HepG2 (cell line): Measurements from ENCODE around the gene MYOZ3. TPM values are rescaled to one million over a fixed set of nuclear protein-coding genes. Genes with fewer than 3 reads are reported as not detected.

Source experiments
- ATAC-seq: fragments of 200-7000 bp; cut with Tn5 transposase; 3 replicates; pipeline ENCODE4 v1.9.1; 2020; ENCODE audit warnings: mild to moderate bottlenecking, moderate library complexity
- BruUV-seq: library from RNA; stranded (reverse); fragments of 400-500 nt; replicated peaks from 2 replicates; lab custom pipeline; 2021; lab: Mats Ljungman, UMichigan
- CTCF ChIA-PET: fragments of 300-600 bp; formaldehyde crosslinking; extraction: SDS; loops from one replicate; lab custom pipeline; 2021; ENCODE audit warnings: low total read pairs, inconsistent platforms, low intra/inter-chr PET ratio; lab: Yijun Ruan, JAX
- POLR2A ChIA-PET: fragments of 350-600 bp; sonication (Branson Sonifier 250); formaldehyde crosslinking; loops from one replicate; lab custom pipeline; 2020; ENCODE audit warnings: antibody characterized with exemption, inconsistent platforms; lab: Yijun Ruan, JAX
- DNase-seq: peaks from one replicate; pipeline ENCODE4 v3.0.0-alpha.2; 2015; ENCODE audit warnings: low spot score
- FAIRE-seq: peaks from 3 replicates; lab custom pipeline; 2011; peaks lifted over from hg19 to GRCh38; lab: Jason Lieb, UNC
- H2AFZ ChIP-seq: one replicate; pipeline ENCODE4 v1.6.1; 2011; ENCODE audit warnings: low read length, inconsistent platforms
- H3K27ac ChIP-seq: fragments of 300-600 bp; 3 replicates; pipeline ENCODE4 v1.8.0; 2011; ENCODE audit warnings: mixed run types, mild to moderate bottlenecking, mixed read lengths, low read length, inconsistent platforms; ENCODE audit not compliant: insufficient read depth; ENCODE audit errors: extremely low read length
- H3K27me3 ChIP-seq, 2 experiments: fragments of 200-600 bp in 1 of 2; 2 replicates in 1 of 2; 3 replicates in 1 of 2; pipeline versions ENCODE4 v1.6.0 to v1.8.0; 2011; ENCODE audit warnings: low read length in 2 of 2, mild to moderate bottlenecking in 2 of 2, moderate library complexity in 2 of 2, inconsistent platforms in 1 of 2; ENCODE audit not compliant: insufficient read depth in 2 of 2, control insufficient read depth in 1 of 2
- H3K36me3 ChIP-seq, 2 experiments: fragments of 200-600 bp in 1 of 2; replicated peaks in 1 of 2; 2 replicates in 1 of 2; 3 replicates in 1 of 2; pipeline versions ENCODE4 v1.5.1 to v1.8.0; 2011; ENCODE audit warnings: low read length in 2 of 2, inconsistent platforms in 1 of 2; ENCODE audit not compliant: insufficient read depth in 2 of 2, control insufficient read depth in 1 of 2
- H3K4me1 ChIP-seq: 2 replicates; pipeline ENCODE4 v1.5.1; 2012; ENCODE audit warnings: low read length, inconsistent platforms; ENCODE audit not compliant: insufficient read depth
- H3K4me2 ChIP-seq: 2 replicates; pipeline ENCODE4 v1.6.0; 2011; ENCODE audit warnings: low read depth, low read length, inconsistent platforms
- H3K4me3 ChIP-seq, 3 experiments: fragments of 200-600 bp in 1 of 3; sonication (generic), shearing (Covaris generic) in 1 of 3; replicated peaks in 1 of 3; 2 replicates each; pipeline ENCODE4 v1.5.1; 2011 to 2016; ENCODE audit warnings: low read length in 3 of 3, inconsistent platforms in 2 of 3, low read depth in 2 of 3, mild to moderate bottlenecking in 2 of 3, control low read depth in 1 of 3, mixed read lengths in 1 of 3; ENCODE audit not compliant: insufficient read depth in 1 of 3
- H3K79me2 ChIP-seq: one replicate; pipeline ENCODE4 v1.6.1; 2011; ENCODE audit warnings: low read length, inconsistent platforms; ENCODE audit not compliant: insufficient read depth
- H3K9ac ChIP-seq: 2 replicates; pipeline ENCODE4 v1.6.0; 2011; ENCODE audit warnings: mild to moderate bottlenecking, low read depth, low read length, inconsistent platforms; ENCODE audit not compliant: insufficient read depth
- H3K9me3 ChIP-seq: 2 replicates; pipeline ENCODE4 v1.5.1; 2012; ENCODE audit warnings: mild to moderate bottlenecking, low read length
- H4K20me1 ChIP-seq: 2 replicates; pipeline ENCODE4 v1.6.0; 2011; ENCODE audit warnings: inconsistent platforms, mild to moderate bottlenecking, low read length, moderate library complexity; ENCODE audit not compliant: insufficient read depth
- ARNT2 ChIP-seq: sonication (generic); formaldehyde crosslinking; IDR thresholded peaks from 2 replicates; pipeline ENCODE4 v1.8.0; 2022; ENCODE audit warnings: mild to moderate bottlenecking, low read depth, missing genetic modification reagents, moderate library complexity
- NR2C2 ChIP-seq: sonication (generic); formaldehyde crosslinking; IDR thresholded peaks from 2 replicates; pipeline ENCODE4 v1.4.0; 2020; ENCODE audit warnings: missing genetic modification reagents, mild to moderate bottlenecking, moderate library complexity, borderline replicate concordance
- PHB2 ChIP-seq: fragments of 450-650 bp; IDR thresholded peaks from 2 replicates; pipeline ENCODE4 v1.6.1; 2018; ENCODE audit not compliant: partially characterized antibody
- SRSF4 ChIP-seq: fragments of 200-400 bp; formaldehyde crosslinking; IDR thresholded peaks from one replicate; pipeline ENCODE4 v1.6.1; 2018; ENCODE audit warnings: mild to moderate bottlenecking, low read depth, low read length, moderate library complexity; ENCODE audit not compliant: poor library complexity, severe bottlenecking
- STAG1 ChIP-seq: sonication (generic); formaldehyde crosslinking; IDR thresholded peaks from 2 replicates; pipeline ENCODE4 v1.4.0; 2020; ENCODE audit warnings: missing genetic modification reagents
- TBP ChIP-seq: sonication (generic); formaldehyde crosslinking; IDR thresholded peaks from 2 replicates; pipeline ENCODE4 v1.5.0; 2020; ENCODE audit warnings: missing genetic modification reagents
- ZNF235 ChIP-seq: sonication (generic); formaldehyde crosslinking; IDR thresholded peaks from 2 replicates; pipeline ENCODE4 v1.8.1; 2023; ENCODE audit warnings: mild to moderate bottlenecking, missing genetic modification reagents, borderline replicate concordance
- ZNF546 ChIP-seq: sonication (generic); formaldehyde crosslinking; conservative IDR thresholded peaks from 2 replicates; pipeline ENCODE4 v1.8.1; 2023; ENCODE audit warnings: mild to moderate bottlenecking, missing genetic modification reagents
- ZNF605 ChIP-seq: sonication (generic); formaldehyde crosslinking; IDR thresholded peaks from 2 replicates; pipeline ENCODE4 v1.8.0; 2022; ENCODE audit warnings: mild to moderate bottlenecking, missing genetic modification reagents
- ZNF616 ChIP-seq: sonication (generic); formaldehyde crosslinking; IDR thresholded peaks from 2 replicates; pipeline ENCODE4 v1.5.0; 2020; ENCODE audit warnings: low read depth, mild to moderate bottlenecking, missing genetic modification reagents
- ZNF652 ChIP-seq: IDR thresholded peaks from 2 replicates; pipeline ENCODE4 v1.6.1; 2016; ENCODE audit warnings: low read depth, borderline replicate concordance
- ZNF709 ChIP-seq: sonication (generic); formaldehyde crosslinking; IDR thresholded peaks from 2 replicates; pipeline ENCODE4 v1.5.0; 2020; ENCODE audit warnings: mild to moderate bottlenecking, missing genetic modification reagents
- WGBS: methylation state at CpG from one replicate; pipeline ENCODE4 v1.1.6; 2017; ENCODE audit warnings: low lambda C conversion rate; 5-methylcytosine and 5-hydroxymethylcytosine counted together
- in situ Hi-C: cut with HindIII; loops from 2 replicates; pipeline ENCODE4 v1.10.0; 2017; ENCODE audit warnings: low pct_unique_long_range_greater_than_20kb; ENCODE audit not compliant: extremely low pct_ligation_motif_present
- intact Hi-C: fragments of 100-400 bp; cut with micrococcal nuclease; formaldehyde crosslinking; loops from one replicate; pipeline ENCODE4 v1.10.0; 2022; ENCODE audit not compliant: unreplicated experiment
- polyA plus RNA-seq, 8 experiments: library from polyadenylated mRNA; depleted of rRNA in 3 of 8; stranded (reverse) in 7 of 8; unstranded in 1 of 8; fragments of >200 nt; fragmentation: Illumina TruSeq in 4 of 8; extraction: Trizol in 4 of 8; gene quantifications; 2 replicates each; pipeline versions ENCODE4 v1.2.1 to v1.2.3, GENCODE V29; 2011 to 2016; ENCODE audit warnings: low read depth in 4 of 8, missing spikeins in 1 of 8, mixed read lengths in 1 of 8; ENCODE audit not compliant: insufficient read depth in 1 of 8
- total RNA-seq, 5 experiments: library from RNA; depleted of rRNA; stranded (reverse); fragments of >200 nt; fragmentation: Illumina TruSeq; extraction: Trizol; gene quantifications; 2 replicates each; pipeline ENCODE4 v1.2.3, GENCODE V29; 2016; ENCODE audit warnings: low read depth in 1 of 5
- TF ChIP-seq, protein P1 (sequence below): sonication (generic); formaldehyde crosslinking; IDR thresholded peaks from 2 replicates; pipeline ENCODE4 v1.4.0; 2020; ENCODE audit warnings: missing genetic modification reagents
- TF ChIP-seq, protein P2 (sequence below): sonication (generic); formaldehyde crosslinking; IDR thresholded peaks from 2 replicates; pipeline ENCODE4 v1.5.0; 2020; ENCODE audit warnings: mild to moderate bottlenecking, low read depth, missing genetic modification reagents, borderline replicate concordance

MYOZ3 gene
- total and polyA plus RNA-seq, 2 of the 13 experiments (the other 11 are each of a cell fraction or from before 2014, with no cell fraction given), result 0.05 TPM; not detected in 1

DNA sequence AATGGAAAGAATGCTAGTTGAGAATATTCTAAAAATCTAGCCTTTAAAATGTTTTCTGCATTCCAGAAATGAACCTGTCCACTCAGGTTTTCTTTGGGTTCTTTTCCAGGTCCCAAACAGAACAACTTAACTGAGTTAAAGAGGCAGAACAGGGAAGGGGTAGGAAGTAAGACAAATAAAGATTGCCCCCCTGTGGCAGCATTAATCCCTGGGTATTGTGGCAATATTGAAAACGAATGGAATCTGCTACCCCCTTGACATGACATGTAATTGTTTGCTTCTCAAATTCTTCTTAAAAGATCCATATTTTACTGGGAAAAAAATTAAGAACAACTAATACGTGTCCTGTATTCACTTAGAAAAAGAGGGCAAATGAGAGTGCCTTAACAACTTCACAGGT is 49.1 kb downstream of the MYOZ3 start (continued):
- TF ChIP-seq STAG1 (CRISPR knock-in tag) (peak; percentile 55), ZNF709 (CRISPR knock-in tag) (no peak), ZNF235 (CRISPR knock-in tag) (no peak), TBP (no peak), SRSF4 (no peak), ZNF546 (CRISPR knock-in tag) (no peak)

DNA sequence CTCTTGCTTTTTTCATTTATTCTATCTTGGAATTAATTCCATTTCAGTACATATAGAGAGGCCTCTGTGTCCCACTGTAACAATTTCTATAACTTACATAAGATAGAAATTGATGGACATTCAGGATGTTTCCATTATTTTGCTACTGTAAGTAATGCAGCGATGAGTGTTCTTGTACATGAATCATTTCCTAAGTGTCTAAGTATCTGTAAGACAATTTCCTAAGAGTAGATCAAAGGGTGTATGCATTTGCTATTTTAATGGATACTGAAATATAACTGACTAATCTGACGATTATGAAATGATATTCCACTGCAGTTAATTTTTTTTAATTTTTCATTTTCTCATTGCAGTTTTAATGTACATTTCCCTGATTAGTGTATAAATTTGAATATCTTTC is 62.8 kb downstream of the MYOZ3 start:
- FAIRE-seq (no peak), DNase-seq (no peak), ATAC-seq (no peak)
- H3K4me2 ChIP-seq, result no peak overlapping the region
- no peak overlapping the region for H2AFZ ChIP-seq
- no peak overlapping the region for H3K4me3 ChIP-seq
- ChIA-PET POLR2A (no interaction called here), CTCF (no interaction called here)
- H3K79me2 ChIP-seq, result no peaks in the 10 kb centered on the region
- no peaks in the 10 kb centered on the region for H3K4me1 ChIP-seq
- H3K9me3 ChIP-seq, result no peaks in the 10 kb centered on the region
- WGBS, result 74% methylated on average over 2 of the region's 2 CpGs
- H3K9ac ChIP-seq, result no peak overlapping the region
- no TSS peak for BruUV-seq
- intact Hi-C loops, result no loop called here
- no peak for TF ChIP-seq ZNF652
- no peak for TF ChIP-seq NR2C2 (CRISPR knock-in tag)
- TF ChIP-seq ZNF616 (CRISPR knock-in tag), result no peak
- no peak for TF ChIP-seq ZNF605 (CRISPR knock-in tag)
- no peak for TF ChIP-seq PHB2
- TF ChIP-seq, protein P1, sequence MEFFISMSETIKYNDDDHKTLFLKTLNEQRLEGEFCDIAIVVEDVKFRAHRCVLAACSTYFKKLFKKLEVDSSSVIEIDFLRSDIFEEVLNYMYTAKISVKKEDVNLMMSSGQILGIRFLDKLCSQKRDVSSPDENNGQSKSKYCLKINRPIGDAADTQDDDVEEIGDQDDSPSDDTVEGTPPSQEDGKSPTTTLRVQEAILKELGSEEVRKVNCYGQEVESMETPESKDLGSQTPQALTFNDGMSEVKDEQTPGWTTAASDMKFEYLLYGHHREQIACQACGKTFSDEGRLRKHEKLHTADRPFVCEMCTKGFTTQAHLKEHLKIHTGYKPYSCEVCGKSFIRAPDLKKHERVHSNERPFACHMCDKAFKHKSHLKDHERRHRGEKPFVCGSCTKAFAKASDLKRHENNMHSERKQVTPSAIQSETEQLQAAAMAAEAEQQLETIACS (CRISPR knock-in tag), result no peak
- TF ChIP-seq, protein P2, sequence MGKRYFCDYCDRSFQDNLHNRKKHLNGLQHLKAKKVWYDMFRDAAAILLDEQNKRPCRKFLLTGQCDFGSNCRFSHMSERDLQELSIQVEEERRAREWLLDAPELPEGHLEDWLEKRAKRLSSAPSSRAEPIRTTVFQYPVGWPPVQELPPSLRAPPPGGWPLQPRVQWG, result no peak
- no peak for TF ChIP-seq ARNT2 (CRISPR knock-in tag)
- peaks cover 10 to 66% of the 10 kb centered on the region in 2 experiments for H3K36me3 ChIP-seq
- no peaks in the 10 kb centered on the region; a peak in 1 of 5 replicates for H3K27me3 ChIP-seq
- in situ Hi-C loops, result no loop called here
- no peak overlapping the region for H3K27ac ChIP-seq
- H4K20me1 ChIP-seq, result no peaks in the 10 kb centered on the region

Other genes starting within 250 kb of the MYOZ3 start
- 30.1 and 84.4 TPM in 2 replicates for gene CD74, start 248.3 kb upstream of the MYOZ3 start, total RNA-seq (2016; rRNA removed; fragmentation: Illumina TruSeq; extraction: Trizol)
- gene CD74, start 248.3 kb upstream of the MYOZ3 start, polyA plus RNA-seq (2011; rRNA removed), result 34.1 and 56.4 TPM in 2 replicates
- 2,116 and 2,466 TPM in 2 replicates for gene RPS14, start 211.5 kb upstream of the MYOZ3 start, total RNA-seq (2016; rRNA removed; fragmentation: Illumina TruSeq; extraction: Trizol)
- gene RPS14, start 211.5 kb upstream of the MYOZ3 start, polyA plus RNA-seq (2011; rRNA removed), result 3,058 and 3,295 TPM in 2 replicates
- 22.1 and 26.2 TPM in 2 replicates for gene NDST1, start 153.1 kb upstream of the MYOZ3 start, total RNA-seq (2016; rRNA removed; fragmentation: Illumina TruSeq; extraction: Trizol)
- gene NDST1, start 153.1 kb upstream of the MYOZ3 start, polyA plus RNA-seq (2011; rRNA removed), result 23.8 and 35.0 TPM in 2 replicates
- gene SYNPO, start 20.6 kb upstream of the MYOZ3 start, total RNA-seq (2016; rRNA removed; fragmentation: Illumina TruSeq; extraction: Trizol), result 0.09 and 0.22 TPM in 2 replicates
- gene SYNPO, start 20.6 kb upstream of the MYOZ3 start, polyA plus RNA-seq (2011; rRNA removed), result 0.05 and 0.30 TPM in 2 replicates
- gene RBM22, start 39.8 kb downstream of the MYOZ3 start, total RNA-seq (2016; rRNA removed; fragmentation: Illumina TruSeq; extraction: Trizol), result 27.7 and 28.3 TPM in 2 replicates
- gene RBM22, start 39.8 kb downstream of the MYOZ3 start, polyA plus RNA-seq (2011; rRNA removed), result 27.3 and 35.0 TPM in 2 replicates
- gene DCTN4, start 97.8 kb downstream of the MYOZ3 start, total RNA-seq (2016; rRNA removed; fragmentation: Illumina TruSeq; extraction: Trizol), result 26.9 and 39.7 TPM in 2 replicates
- 21.5 and 24.1 TPM in 2 replicates for gene DCTN4, start 97.8 kb downstream of the MYOZ3 start, polyA plus RNA-seq (2011; rRNA removed)
- gene SMIM3, start 117.5 kb downstream of the MYOZ3 start, total RNA-seq (2016; rRNA removed; fragmentation: Illumina TruSeq; extraction: Trizol), result 11.6 and 14.1 TPM in 2 replicates
- 71.3 and 96.7 TPM in 2 replicates for gene SMIM3, start 117.5 kb downstream of the MYOZ3 start, polyA plus RNA-seq (2011; rRNA removed)
- not detected in 2 replicates for gene IRGM, start 185.3 kb downstream of the MYOZ3 start, total RNA-seq (2016; rRNA removed; fragmentation: Illumina TruSeq; extraction: Trizol)
- not detected in 2 replicates for gene IRGM, start 185.3 kb downstream of the MYOZ3 start, polyA plus RNA-seq (2011; rRNA removed)
- 5.3 and 6.8 TPM in 2 replicates for gene ZNF300, start 243.7 kb downstream of the MYOZ3 start, total RNA-seq (2016; rRNA removed; fragmentation: Illumina TruSeq; extraction: Trizol)
- gene ZNF300, start 243.7 kb downstream of the MYOZ3 start, polyA plus RNA-seq (2011; rRNA removed), result 2.5 and 2.7 TPM in 2 replicates